NT2/D1 (cell line): ENCODE results near the gene BAG5.

Experiments
- SUZ12 ChIP-seq: IDR thresholded peaks from 2 replicates; pipeline ENCODE4 v1.6.1; 2011; ENCODE audit not compliant: insufficient read length, insufficient read depth; ENCODE audit errors: extremely low read depth
- YY1 ChIP-seq: IDR thresholded peaks from 2 replicates; pipeline ENCODE4 v1.6.1; 2011; ENCODE audit not compliant: insufficient read length, insufficient read depth

DNA sequence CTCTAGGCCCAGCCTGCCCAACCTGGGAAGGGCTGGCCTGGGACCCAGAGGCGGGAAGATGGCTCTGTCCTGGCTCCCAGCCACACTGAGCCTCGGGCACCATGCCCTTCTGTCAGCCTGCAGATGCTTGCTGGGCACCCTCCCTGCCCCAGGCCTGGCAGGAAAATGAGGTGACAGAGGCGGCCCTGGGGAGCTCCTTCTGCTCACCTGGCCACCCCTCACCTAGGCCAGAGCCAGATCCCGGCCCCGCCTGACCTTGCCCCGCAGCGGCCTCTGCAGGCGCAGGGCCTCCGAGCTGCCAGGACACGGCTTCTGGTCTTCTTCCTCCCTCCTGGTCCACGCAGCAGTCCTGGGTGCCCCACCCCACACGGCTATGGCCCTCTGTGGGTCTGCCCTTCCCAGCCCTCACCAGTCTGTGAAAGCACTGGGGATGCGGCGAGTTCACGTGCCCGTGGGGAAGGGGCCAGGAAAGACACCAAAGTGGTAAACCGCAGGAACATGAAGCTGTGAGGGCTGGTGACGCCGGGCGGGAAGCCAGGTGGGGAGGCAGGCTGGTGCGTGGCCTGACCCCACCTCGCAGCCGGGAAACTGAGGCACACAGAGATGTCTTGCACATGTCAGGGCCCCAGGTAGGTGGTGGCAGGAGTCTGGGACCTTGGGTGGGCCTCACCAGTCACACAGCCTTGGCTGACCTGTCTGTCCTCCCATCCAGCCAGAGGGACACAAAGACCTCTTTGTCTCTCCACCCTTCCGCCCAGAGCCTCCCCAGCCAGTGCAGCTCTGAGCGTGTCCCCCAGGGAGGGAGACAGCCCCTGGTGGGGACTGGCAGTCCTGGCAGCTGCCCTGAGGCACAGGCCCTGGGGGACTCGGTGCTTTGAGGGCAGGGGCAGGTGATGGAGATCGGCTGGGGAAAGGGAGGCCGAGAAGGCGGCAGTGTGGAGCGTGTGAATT lies 12.8 kb downstream of the BAG5 start:
- no peak for TF ChIP-seq YY1
- TF ChIP-seq SUZ12, result no peak
